CD14-positive monocyte (primary cell): ENCODE results near the gene CAPN8. TPM values are rescaled to one million over a fixed set of nuclear protein-coding genes. Genes with fewer than 3 reads are reported as not detected.

ENCODE experiments used
- DNase-seq, 3 donors: peaks; one replicate each; pipeline ENCODE4 v3.0.0-alpha.2; 2011 to 2022
- H2AFZ ChIP-seq: 2 replicates; pipeline ENCODE4 v1.6.0; 2012; ENCODE audit warnings: mild to moderate bottlenecking, low read depth, low read length, inconsistent platforms; ENCODE audit not compliant: insufficient read depth, poor library complexity, severe bottlenecking
- H3K27ac ChIP-seq, 2 donors: 1 replicate in 1 of 2; 2 replicates in 1 of 2; pipeline ENCODE4 v1.5.1; 2012 to 2013; ENCODE audit warnings: low read length in 2 of 2, control low read depth in 1 of 2, inconsistent platforms in 1 of 2, low read depth in 1 of 2, mild to moderate bottlenecking in 1 of 2
- H3K27me3 ChIP-seq, 2 donors: one replicate each; pipeline versions ENCODE4 v1.6.0 to v1.6.1; 2011 to 2013; ENCODE audit warnings: low read length in 2 of 2; ENCODE audit not compliant: control insufficient read depth in 2 of 2, insufficient read depth in 2 of 2
- H3K36me3 ChIP-seq, 2 donors: replicated peaks in 1 of 2; 1 replicate in 1 of 2; 2 replicates in 1 of 2; pipeline versions ENCODE4 v1.5.1 to v1.6.1; 2012 to 2013; ENCODE audit warnings: low read length in 2 of 2, control low read depth in 1 of 2, inconsistent platforms in 1 of 2, mild to moderate bottlenecking in 1 of 2; ENCODE audit not compliant: insufficient read depth in 2 of 2, control insufficient read depth in 1 of 2
- H3K4me1 ChIP-seq, 2 donors: 1 replicate in 1 of 2; 2 replicates in 1 of 2; pipeline versions ENCODE4 v1.5.1 to v1.6.1; 2012 to 2013; ENCODE audit warnings: low read length in 2 of 2, control low read depth in 1 of 2, inconsistent platforms in 1 of 2, mild to moderate bottlenecking in 1 of 2, moderate library complexity in 1 of 2; ENCODE audit not compliant: insufficient read depth in 2 of 2, control insufficient read depth in 1 of 2
- H3K4me2 ChIP-seq: replicated peaks from 2 replicates; pipeline ENCODE3; 2012; ENCODE audit warnings: low read length, moderate library complexity, mild to moderate bottlenecking; ENCODE audit not compliant: poor library complexity, severe bottlenecking; ENCODE audit errors: extremely low read depth
- H3K4me3 ChIP-seq, 3 experiments: fragments of 200-600 bp in 1 of 3; sonication (generic) in 1 of 3; replicated peaks in 1 of 3; 1 replicate in 2 of 3; 2 replicates in 1 of 3; pipeline ENCODE4 v1.5.1; 2011 to 2013; ENCODE audit warnings: low read length in 3 of 3, mild to moderate bottlenecking in 3 of 3, control low read depth in 2 of 3, low read depth in 2 of 3, inconsistent platforms in 1 of 3, moderate library complexity in 1 of 3
- H3K79me2 ChIP-seq: 2 replicates; pipeline ENCODE4 v1.6.0; 2012; ENCODE audit warnings: mild to moderate bottlenecking, control low read depth, inconsistent platforms, low read length, moderate library complexity; ENCODE audit not compliant: insufficient read depth
- H3K9ac ChIP-seq: 2 replicates; pipeline ENCODE4 v1.6.0; 2017; ENCODE audit warnings: low read length, mild to moderate bottlenecking; ENCODE audit not compliant: insufficient read depth, poor library complexity, severe bottlenecking
- H3K9me3 ChIP-seq, 2 donors: replicated peaks in 1 of 2; 1 replicate in 1 of 2; 2 replicates in 1 of 2; pipeline versions ENCODE4 v1.5.1 to v1.6.1; 2012 to 2013; ENCODE audit warnings: low read length in 2 of 2, control low read depth in 1 of 2; ENCODE audit not compliant: control insufficient read depth in 1 of 2, insufficient read depth in 1 of 2
- H4K20me1 ChIP-seq: 2 replicates; pipeline ENCODE4 v1.6.0; 2012; ENCODE audit warnings: mild to moderate bottlenecking, low read length, control low read depth, moderate library complexity; ENCODE audit not compliant: insufficient read depth
- H3K27ac Mint-ChIP-seq, 7 donors: one replicate each; pipeline ENCODE4 v1.8.0; 2020; ENCODE audit warnings: mild to moderate bottlenecking in 7 of 7, mixed read lengths in 7 of 7, moderate library complexity in 6 of 7, inconsistent platforms in 2 of 7
- H3K27me3 Mint-ChIP-seq, 3 donors: one replicate each; pipeline ENCODE4 v1.8.0; 2021 to 2022; ENCODE audit warnings: low read depth in 3 of 3, mild to moderate bottlenecking in 3 of 3, mixed read lengths in 3 of 3, moderate library complexity in 3 of 3, inconsistent platforms in 1 of 3
- H3K36me3 Mint-ChIP-seq, 2 donors: one replicate each; pipeline ENCODE4 v1.8.0; 2020; ENCODE audit warnings: mixed read lengths in 2 of 2, inconsistent platforms in 1 of 2, mild to moderate bottlenecking in 1 of 2
- H3K4me1 Mint-ChIP-seq: one replicate; pipeline ENCODE4 v1.8.0; 2020; ENCODE audit warnings: mild to moderate bottlenecking, mixed read lengths
- H3K4me3 Mint-ChIP-seq, 2 donors: one replicate each; pipeline ENCODE4 v1.8.0; 2020; ENCODE audit warnings: mild to moderate bottlenecking in 2 of 2, mixed read lengths in 2 of 2, moderate library complexity in 1 of 2
- H3K9me3 Mint-ChIP-seq, 7 donors: one replicate each; pipeline ENCODE4 v1.8.0; 2020 to 2022; ENCODE audit warnings: mixed read lengths in 7 of 7, mild to moderate bottlenecking in 6 of 7, moderate library complexity in 6 of 7, inconsistent platforms in 2 of 7
- WGBS: methylation state at CpG from one replicate; pipeline ENCODE4 v1.1.5; 2013; ENCODE audit warnings: missing lambda C conversion rate; ENCODE audit not compliant: insufficient coverage; 5-methylcytosine and 5-hydroxymethylcytosine counted together
- intact Hi-C, 2 donors: fragments of 100-400 bp; cut with micrococcal nuclease; formaldehyde crosslinking; loops; one replicate each; pipeline versions ENCODE4 v1.15.0 to v1.15.1; 2023
- polyA plus RNA-seq, 3 donors: library from polyadenylated mRNA; depleted of rRNA in 1 of 3; unstranded in 2 of 3; stranded (reverse) in 1 of 3; fragments of 300-500 nt in 2 of 3; fragments of >200 nt in 1 of 3; fragmentation: Illumina TruSeq in 2 of 3; gene quantifications; 1 replicate in 2 of 3; 2 replicates in 1 of 3; pipeline ENCODE4 v1.2.3, GENCODE V29; 2012 to 2021
- TF ChIP-seq, protein P1 (sequence below): fragments of 200-600 bp; IDR thresholded peaks from one replicate; pipeline ENCODE4 v1.8.0; 2022; ENCODE audit warnings: antibody characterized with exemption, mild to moderate bottlenecking

CAPN8 gene
- polyA plus RNA-seq, 3 donors, result 0.40 TPM; not detected in 2

DNA sequence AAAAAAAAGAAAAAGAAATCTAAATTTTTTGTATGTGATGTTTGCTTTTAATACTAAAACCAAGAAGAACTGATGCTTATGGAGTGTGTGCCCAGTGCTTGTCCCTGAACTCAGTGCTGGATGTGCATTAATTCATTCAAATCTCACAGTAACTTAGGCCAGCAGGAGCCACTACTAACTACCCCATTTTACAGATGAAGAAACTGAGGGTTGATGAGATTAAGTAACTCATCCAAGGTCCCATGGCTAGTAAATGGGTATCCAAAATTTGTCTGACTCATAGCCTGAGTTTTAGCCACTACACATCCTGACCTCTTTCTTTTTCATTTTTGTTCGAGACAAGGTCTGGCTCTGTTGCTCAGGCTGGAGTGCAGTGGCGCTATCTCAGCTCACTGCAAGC, 144.4 kb downstream of the CAPN8 start:
- peaks cover 0 to 14% (median 5%) of the 10 kb centered on the region in 7 donors for H3K9me3 Mint-ChIP-seq
- Histone ChIP-seq H3K27me3 (no peaks in the 10 kb centered on the region), H3K4me3 (no peak overlapping the region), H2AFZ (no peak overlapping the region), H3K4me1 (no peaks in the 10 kb centered on the region), H4K20me1 (no peaks in the 10 kb centered on the region), H3K4me2 (no peak overlapping the region), H3K36me3 (no peaks in the 10 kb centered on the region), H3K79me2 (no peaks in the 10 kb centered on the region), H3K9ac (no peak overlapping the region), H3K9me3 (no peaks in the 10 kb centered on the region), H3K27ac (no peak overlapping the region)
- TF ChIP-seq, protein P1, sequence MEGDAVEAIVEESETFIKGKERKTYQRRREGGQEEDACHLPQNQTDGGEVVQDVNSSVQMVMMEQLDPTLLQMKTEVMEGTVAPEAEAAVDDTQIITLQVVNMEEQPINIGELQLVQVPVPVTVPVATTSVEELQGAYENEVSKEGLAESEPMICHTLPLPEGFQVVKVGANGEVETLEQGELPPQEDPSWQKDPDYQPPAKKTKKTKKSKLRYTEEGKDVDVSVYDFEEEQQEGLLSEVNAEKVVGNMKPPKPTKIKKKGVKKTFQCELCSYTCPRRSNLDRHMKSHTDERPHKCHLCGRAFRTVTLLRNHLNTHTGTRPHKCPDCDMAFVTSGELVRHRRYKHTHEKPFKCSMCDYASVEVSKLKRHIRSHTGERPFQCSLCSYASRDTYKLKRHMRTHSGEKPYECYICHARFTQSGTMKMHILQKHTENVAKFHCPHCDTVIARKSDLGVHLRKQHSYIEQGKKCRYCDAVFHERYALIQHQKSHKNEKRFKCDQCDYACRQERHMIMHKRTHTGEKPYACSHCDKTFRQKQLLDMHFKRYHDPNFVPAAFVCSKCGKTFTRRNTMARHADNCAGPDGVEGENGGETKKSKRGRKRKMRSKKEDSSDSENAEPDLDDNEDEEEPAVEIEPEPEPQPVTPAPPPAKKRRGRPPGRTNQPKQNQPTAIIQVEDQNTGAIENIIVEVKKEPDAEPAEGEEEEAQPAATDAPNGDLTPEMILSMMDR, result no peak
- peaks cover 2 to 10% (median 8%) of the 10 kb centered on the region in 3 donors for H3K27me3 Mint-ChIP-seq
- no peak overlapping the region for H3K4me3 Mint-ChIP-seq
- H3K27ac Mint-ChIP-seq, result no peak overlapping the region
- H3K4me1 Mint-ChIP-seq, result no peaks in the 10 kb centered on the region
- no peaks in the 10 kb centered on the region for H3K36me3 Mint-ChIP-seq
- WGBS, result 100% methylated on average over 2 of the region's 2 CpGs
- intact Hi-C loops, result no loop called here
- DNase-seq, result no peak

DNA sequence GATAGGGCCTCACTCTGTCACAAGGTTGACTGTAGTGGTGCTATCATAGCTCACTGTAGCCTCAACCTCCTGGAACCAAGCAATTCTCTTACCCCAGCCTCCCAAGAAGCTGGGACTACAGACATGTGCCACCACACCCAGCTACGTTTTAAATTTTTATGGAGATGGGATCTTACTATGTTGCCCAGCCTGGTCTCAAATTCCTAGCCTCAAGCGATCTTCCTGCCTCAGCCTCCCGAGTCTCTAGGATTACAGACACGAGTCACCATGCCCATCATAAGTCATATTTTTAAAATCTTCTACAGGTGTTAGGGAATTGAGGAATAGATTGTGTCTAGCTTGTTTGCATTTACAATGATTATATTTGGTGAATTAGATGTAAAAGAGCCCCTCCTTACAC, 145.3 kb downstream of the CAPN8 start:
- Mint-ChIP-seq H3K27ac (no peak overlapping the region), H3K36me3 (no peaks in the 10 kb centered on the region), H3K27me3 (peaks cover 3 to 14% (median 8%) of the 10 kb centered on the region in 3 donors), H3K4me1 (no peaks in the 10 kb centered on the region), H3K4me3 (no peak overlapping the region), H3K9me3 (peaks cover 0 to 14% (median 5%) of the 10 kb centered on the region in 7 donors)
- H3K4me1 ChIP-seq, result no peaks in the 10 kb centered on the region
- H3K27me3 ChIP-seq, result no peaks in the 10 kb centered on the region
- H3K4me3 ChIP-seq, result no peak overlapping the region
- H3K9me3 ChIP-seq, result no peaks in the 10 kb centered on the region
- H3K36me3 ChIP-seq, result no peaks in the 10 kb centered on the region
- H3K4me2 ChIP-seq, result no peak overlapping the region
- intact Hi-C loops, result no loop called here
- no peak overlapping the region for H3K9ac ChIP-seq
- H4K20me1 ChIP-seq, result no peaks in the 10 kb centered on the region
- no peak overlapping the region for H3K27ac ChIP-seq
- TF ChIP-seq, protein P1, result no peak
- H3K79me2 ChIP-seq, result no peaks in the 10 kb centered on the region
- no peak for DNase-seq
- no peak overlapping the region for H2AFZ ChIP-seq
- 100% methylated on average over 1 of the region's 4 CpGs for WGBS
